Measurements from ENCODE around the gene FAM234A.
"Not testable (repeated sequence)": the region's sequence is repeated elsewhere in the genome, so short reads cannot be mapped to it uniquely, and the experiment has no call there.

The FAM234A gene

DNA sequence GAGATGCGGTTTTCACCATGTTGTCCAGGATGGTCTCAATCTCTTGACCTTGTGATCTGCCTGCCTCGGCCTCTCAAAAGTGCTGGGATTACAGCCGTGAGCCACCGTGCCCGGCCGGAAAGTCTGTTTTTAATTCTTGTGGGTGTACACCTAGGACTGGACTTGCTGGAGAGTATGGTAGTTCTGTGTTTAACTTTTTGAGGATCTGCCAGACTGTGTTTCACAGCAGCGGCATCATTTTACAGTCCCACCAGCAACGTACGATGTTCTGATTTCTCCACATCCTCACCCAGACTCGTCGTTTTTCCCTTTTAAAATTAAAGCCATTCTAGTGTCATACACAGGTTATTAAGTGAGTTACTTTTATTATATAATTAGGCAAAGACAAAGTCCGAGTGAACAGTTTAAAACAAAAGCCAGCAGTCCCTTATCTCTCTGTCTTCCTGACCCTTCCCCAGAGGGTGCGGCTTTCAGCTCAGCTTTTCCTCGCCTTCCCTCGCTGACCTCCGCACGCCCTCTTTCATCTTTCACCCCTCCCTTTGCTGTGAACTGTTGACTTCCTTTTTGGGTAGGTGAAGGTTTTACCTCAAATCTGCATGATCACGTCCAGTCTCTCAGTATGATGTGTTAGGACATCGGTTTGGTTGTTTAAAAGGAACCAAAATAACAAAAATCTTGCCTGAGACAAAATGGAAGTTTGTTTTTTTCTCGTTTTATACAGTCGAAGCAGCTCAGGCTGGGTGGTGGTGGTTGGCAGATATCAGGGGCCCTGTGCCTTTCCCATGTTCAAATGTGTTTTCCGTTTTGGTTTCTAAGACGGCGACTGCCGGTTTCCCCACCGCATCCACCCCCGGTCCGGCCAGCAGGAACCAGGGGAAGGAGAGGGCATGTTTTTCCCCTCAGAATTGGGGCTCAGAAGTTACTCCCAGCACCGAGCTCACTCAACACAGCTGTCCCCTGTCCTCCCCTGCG is 18.0 kb downstream of the FAM234A start:
- Histone ChIP-seq H3K36me3 (peaks cover 24% of the 10 kb centered on the region), H3K27ac (no peak overlapping the region), H3K27me3 (ENCODE audit: insufficient read depth, low read depth, severe bottlenecking) (no peaks in the 10 kb centered on the region), H3K4me3 (ENCODE audit: low read depth, low read length) (no peak overlapping the region), H3K9me3 (ENCODE audit: severe bottlenecking) (no peaks in the 10 kb centered on the region)
- no peak for DNase-seq
- no peak for TF ChIP-seq CTCF (IDR thresholded peaks at IDR 0.05; ENCODE audit: low read depth, low read length)

DNA sequence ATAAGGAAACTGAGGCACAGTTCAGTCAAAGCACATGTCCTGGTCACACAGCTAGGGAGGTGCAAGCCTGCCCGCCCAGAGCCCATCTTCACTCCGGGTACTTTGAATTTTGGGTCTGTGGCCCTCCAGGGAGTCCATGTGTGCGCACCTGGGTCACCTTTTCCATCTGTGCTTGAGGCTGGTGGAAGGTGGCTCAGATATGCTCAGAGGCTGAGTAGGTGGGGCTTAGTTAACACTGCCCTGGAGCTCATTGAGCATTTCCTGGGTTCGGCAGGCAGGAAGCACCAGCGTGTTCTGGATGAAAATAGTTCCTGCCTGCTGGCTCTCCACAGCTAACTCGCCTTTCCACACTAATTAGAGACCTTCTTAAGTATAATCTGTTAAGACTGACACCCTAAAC is 19.2 kb downstream of the FAM234A start:
- no peak for TF ChIP-seq CTCF (IDR thresholded peaks at IDR 0.05; ENCODE audit: low read depth, low read length)
- H3K4me3 ChIP-seq (ENCODE audit: low read depth, low read length): no peak overlapping the region
- no peaks in the 10 kb centered on the region for H3K9me3 ChIP-seq (ENCODE audit: severe bottlenecking)
- H3K27me3 ChIP-seq (ENCODE audit: insufficient read depth, low read depth, severe bottlenecking): no peaks in the 10 kb centered on the region
- peaks cover 24% of the 10 kb centered on the region for H3K36me3 ChIP-seq
- no peak for DNase-seq
- no peak overlapping the region for H3K27ac ChIP-seq

DNA sequence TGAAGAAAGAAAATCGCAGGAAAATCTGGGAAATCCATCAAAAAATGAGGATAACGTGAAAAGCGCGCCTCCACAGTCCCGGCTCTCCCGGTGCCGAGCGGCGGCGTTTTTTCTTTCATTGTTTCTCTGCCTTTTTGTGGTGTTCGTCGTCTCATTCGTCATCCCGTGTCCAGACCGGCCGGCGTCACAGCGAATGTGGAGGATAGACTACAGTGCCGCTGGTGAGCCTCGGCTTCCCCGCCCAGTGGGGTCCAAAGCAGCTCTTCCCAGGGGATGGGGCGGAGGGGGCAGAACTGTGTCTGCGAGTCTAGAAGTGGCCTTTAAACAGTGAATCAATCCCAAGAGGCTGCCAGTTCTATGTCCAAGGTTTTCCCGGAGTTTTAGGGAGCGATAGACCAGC is 19.8 kb downstream of the FAM234A start:
- Histone ChIP-seq H3K4me3 (ENCODE audit: low read depth, low read length) (no peak overlapping the region), H3K9me3 (ENCODE audit: severe bottlenecking) (no peaks in the 10 kb centered on the region), H3K27ac (no peak overlapping the region), H3K36me3 (peaks cover 24% of the 10 kb centered on the region), H3K27me3 (ENCODE audit: insufficient read depth, low read depth, severe bottlenecking) (no peaks in the 10 kb centered on the region)
- DNase-seq: no peak
- no peak for TF ChIP-seq CTCF (IDR thresholded peaks at IDR 0.05; ENCODE audit: low read depth, low read length)

- DNase-seq: no peak
- no peak for TF ChIP-seq CTCF (IDR thresholded peaks at IDR 0.05; ENCODE audit: low read depth, low read length)
- no peaks in the 10 kb centered on the region for H3K27me3 ChIP-seq (ENCODE audit: insufficient read depth, low read depth, severe bottlenecking)
- H3K9me3 ChIP-seq (ENCODE audit: severe bottlenecking): no peaks in the 10 kb centered on the region
- no peak overlapping the region for H3K27ac ChIP-seq
- no peak overlapping the region for H3K4me3 ChIP-seq (ENCODE audit: low read depth, low read length)
- H3K36me3 ChIP-seq: peaks cover 24% of the 10 kb centered on the region
These were observed 20.6 kb downstream of the FAM234A start for GRCh38 chr16:255183-255582.

DNA sequence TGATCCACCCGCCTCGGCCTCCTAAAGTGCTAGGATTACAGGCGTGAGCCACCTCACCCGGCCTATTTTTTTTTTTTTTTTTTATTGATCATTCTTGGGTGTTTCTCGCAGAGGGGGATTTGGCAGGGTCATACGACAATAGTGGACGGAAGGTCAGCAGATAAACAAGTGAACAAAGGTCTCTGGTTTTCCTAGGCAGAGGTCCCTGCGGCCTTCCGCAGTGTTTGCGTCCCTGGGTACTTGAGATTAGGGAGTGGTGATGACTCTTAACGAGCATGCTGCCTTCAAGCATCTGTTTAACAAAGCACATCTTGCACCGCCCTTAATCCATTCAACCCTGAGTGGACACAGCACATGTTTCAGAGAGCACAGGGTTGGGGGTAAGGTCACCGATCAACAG is 23.5 kb downstream of the FAM234A start:
- not testable (repeated sequence) for H3K27me3 ChIP-seq (ENCODE audit: insufficient read depth, low read depth, severe bottlenecking); DNase-seq; H3K4me3 ChIP-seq (ENCODE audit: low read depth, low read length); H3K9me3 ChIP-seq (ENCODE audit: severe bottlenecking)
- Histone ChIP-seq H3K27ac (peak overlapping the region; percentile 48), H3K36me3 (peaks cover 27% of the 10 kb centered on the region)

- no peak for DNase-seq
- Histone ChIP-seq H3K27ac (no peak overlapping the region), H3K27me3 (ENCODE audit: insufficient read depth, low read depth, severe bottlenecking) (no peaks in the 10 kb centered on the region), H3K4me3 (ENCODE audit: low read depth, low read length) (no peak overlapping the region), H3K36me3 (peaks cover 26% of the 10 kb centered on the region), H3K9me3 (ENCODE audit: severe bottlenecking) (no peaks in the 10 kb centered on the region)
- TF ChIP-seq CTCF (IDR thresholded peaks at IDR 0.05; ENCODE audit: low read depth, low read length): no peak
These were observed 24.6 kb downstream of the FAM234A start for GRCh38 chr16:259226-259625.

All from WERI-Rb-1 (cell line).